HG03135 (cell line): ENCODE results near the gene GAL.

Source experiments
- ATAC-seq: cut with Tn5 transposase; IDR thresholded peaks from one replicate; pipeline ENCODE4 v1.9.1; 2021; ENCODE audit warnings: mild to moderate bottlenecking, moderate library complexity; ENCODE audit not compliant: unreplicated experiment

Gene GAL

GRCh38 chr11:68707527-68707926 lies 23.2 kb downstream of the GAL start:
- ATAC-seq: no peak

- no peak for ATAC-seq
These were observed 24.7 kb downstream of the GAL start for GRCh38 chr11:68709062-68709461.

GRCh38 chr11:68710409-68710808 lies 26.1 kb downstream of the GAL start:
- ATAC-seq: no peak

GRCh38 chr11:68711114-68711513 lies 26.8 kb downstream of the GAL start:
- no peak for ATAC-seq

- no peak for ATAC-seq
These were observed 29.9 kb downstream of the GAL start for GRCh38 chr11:68714060-68714856.

GRCh38 chr11:68715456-68716122 lies 31.2 kb downstream of the GAL start:
- ATAC-seq: no peak

GRCh38 chr11:68721075-68721474 lies 36.7 kb downstream of the GAL start:
- ATAC-seq: no peak

- ATAC-seq: no peak
These were observed 37.8 kb downstream of the GAL start for GRCh38 chr11:68722143-68722542.

GRCh38 chr11:68724293-68724692 lies 39.9 kb downstream of the GAL start:
- ATAC-seq: no peak

- ATAC-seq: no peak
These were observed 43.4 kb downstream of the GAL start for GRCh38 chr11:68727783-68728182.

- no peak for ATAC-seq
These were observed 49.8 kb downstream of the GAL start for GRCh38 chr11:68734111-68734510.

GRCh38 chr11:68735125-68735524 lies 50.8 kb downstream of the GAL start:
- no peak for ATAC-seq

- ATAC-seq: no peak
These were observed 51.3 kb downstream of the GAL start for GRCh38 chr11:68735646-68736045.
